ENCODE results near the gene MMP7. TPM values are rescaled to one million over a fixed set of nuclear protein-coding genes. Genes with fewer than 3 reads are reported as not detected.

MMP7 gene
- total and polyA plus RNA-seq, 2 donors (not counting 1 experiment from before 2014, with no cell fraction given), result 0.17 TPM; not detected in 1

GRCh38 chr11:102488208-102488607, 42.3 kb downstream of the MMP7 start:
- Histone ChIP-seq H3K79me2 (ENCODE audit: control insufficient read depth, insufficient read depth, low read length) (no peaks in the 10 kb centered on the region), H3K27ac (ENCODE audit: insufficient read depth, low read length) (no peak overlapping the region), H3K27me3 (ENCODE audit: control insufficient read depth, insufficient read depth, low read length) (no peaks in the 10 kb centered on the region), H4K20me1 (ENCODE audit: control insufficient read depth, extremely low read depth, insufficient read depth, low read length) (no peaks in the 10 kb centered on the region), H2AFZ (ENCODE audit: low read length) (no peak overlapping the region), H3K4me1 (ENCODE audit: control insufficient read depth, extremely low read depth, insufficient read depth, low read length) (no peaks in the 10 kb centered on the region), H3K4me2 (ENCODE audit: extremely low read depth, insufficient read depth, low read length) (no peak overlapping the region), H3K9me3 (ENCODE audit: control insufficient read depth, insufficient read depth, low read depth, low read length) (no peaks in the 10 kb centered on the region), H3K9ac (ENCODE audit: insufficient read depth, low read length) (no peak overlapping the region), H3K4me3 (replicated peaks in 1 of 4; ENCODE audit: control extremely low read depth in 1 of 4, insufficient read depth in 1 of 4, low read depth in 3 of 4, low read length in 4 of 4) (no peak overlapping the region), H3K36me3 (ENCODE audit: control insufficient read depth, insufficient read depth, low read length) (no peaks in the 10 kb centered on the region)
- DNase-seq (ENCODE audit: low read depth in 2 of 2), result no peak
- no peak for TF ChIP-seq CTCF (conservative IDR thresholded peaks at IDR 0.05 in 1 of 2, IDR thresholded peaks at IDR 0.05 in 1 of 2; ENCODE audit: low read depth in 1 of 2, low read length in 2 of 2)
- no peak for TF ChIP-seq EZH2 (IDR thresholded peaks at IDR 0.05; ENCODE audit: low read length, missing control alignments)

- Histone ChIP-seq H3K4me3 (replicated peaks in 1 of 4; ENCODE audit: control extremely low read depth in 1 of 4, insufficient read depth in 1 of 4, low read depth in 3 of 4, low read length in 4 of 4) (no peak overlapping the region), H3K9ac (ENCODE audit: insufficient read depth, low read length) (no peak overlapping the region), H2AFZ (ENCODE audit: low read length) (no peak overlapping the region), H3K27ac (ENCODE audit: insufficient read depth, low read length) (no peak overlapping the region), H3K4me1 (ENCODE audit: control insufficient read depth, extremely low read depth, insufficient read depth, low read length) (no peaks in the 10 kb centered on the region), H3K27me3 (ENCODE audit: control insufficient read depth, insufficient read depth, low read length) (no peaks in the 10 kb centered on the region), H3K79me2 (ENCODE audit: control insufficient read depth, insufficient read depth, low read length) (no peaks in the 10 kb centered on the region), H3K9me3 (ENCODE audit: control insufficient read depth, insufficient read depth, low read depth, low read length) (no peaks in the 10 kb centered on the region), H3K36me3 (ENCODE audit: control insufficient read depth, insufficient read depth, low read length) (no peaks in the 10 kb centered on the region), H3K4me2 (ENCODE audit: extremely low read depth, insufficient read depth, low read length) (no peak overlapping the region), H4K20me1 (ENCODE audit: control insufficient read depth, extremely low read depth, insufficient read depth, low read length) (no peaks in the 10 kb centered on the region)
- TF ChIP-seq CTCF (conservative IDR thresholded peaks at IDR 0.05 in 1 of 2, IDR thresholded peaks at IDR 0.05 in 1 of 2; ENCODE audit: low read depth in 1 of 2, low read length in 2 of 2) (no peak), EZH2 (IDR thresholded peaks at IDR 0.05; ENCODE audit: low read length, missing control alignments) (no peak)
- DNase-seq (ENCODE audit: low read depth in 2 of 2), result no peak
These were observed 43.3 kb downstream of the MMP7 start for GRCh38 chr11:102487214-102487613.

- H3K4me2 ChIP-seq (ENCODE audit: extremely low read depth, insufficient read depth, low read length), result no peak overlapping the region
- H3K4me3 ChIP-seq (replicated peaks in 1 of 4; ENCODE audit: control extremely low read depth in 1 of 4, insufficient read depth in 1 of 4, low read depth in 3 of 4, low read length in 4 of 4), result no peak overlapping the region
- H3K36me3 ChIP-seq (ENCODE audit: control insufficient read depth, insufficient read depth, low read length), result no peaks in the 10 kb centered on the region
These were observed 44.0 kb downstream of the MMP7 start for GRCh38 chr11:102486584-102486983.

More at GRCh38 chr11:102486584-102486983, 44.0 kb downstream of the MMP7 start:
- no peak overlapping the region for H3K9ac ChIP-seq (ENCODE audit: insufficient read depth, low read length)
- H3K9me3 ChIP-seq (ENCODE audit: control insufficient read depth, insufficient read depth, low read depth, low read length), result no peaks in the 10 kb centered on the region
- TF ChIP-seq CTCF (conservative IDR thresholded peaks at IDR 0.05 in 1 of 2, IDR thresholded peaks at IDR 0.05 in 1 of 2; ENCODE audit: low read depth in 1 of 2, low read length in 2 of 2), result no peak
- TF ChIP-seq EZH2 (IDR thresholded peaks at IDR 0.05; ENCODE audit: low read length, missing control alignments), result no peak
- no peak for DNase-seq (ENCODE audit: low read depth in 2 of 2)
- no peak overlapping the region for H3K27ac ChIP-seq (ENCODE audit: insufficient read depth, low read length)
- no peaks in the 10 kb centered on the region for H4K20me1 ChIP-seq (ENCODE audit: control insufficient read depth, extremely low read depth, insufficient read depth, low read length)
- no peaks in the 10 kb centered on the region for H3K27me3 ChIP-seq (ENCODE audit: control insufficient read depth, insufficient read depth, low read length)
- no peak overlapping the region for H2AFZ ChIP-seq (ENCODE audit: low read length)
- no peaks in the 10 kb centered on the region for H3K4me1 ChIP-seq (ENCODE audit: control insufficient read depth, extremely low read depth, insufficient read depth, low read length)
- H3K79me2 ChIP-seq (ENCODE audit: control insufficient read depth, insufficient read depth, low read length), result no peaks in the 10 kb centered on the region
